Activated CD8-positive, alpha-beta memory T cell treated with anti-CD3 and anti-CD28 coated beads, Interleukin-2, amount 10 ng/mL, durations not matched to agents 7 days and 5 days (primary cell): ENCODE data around the gene PODXL2. TPM values are rescaled to one million over a fixed set of nuclear protein-coding genes. Genes with fewer than 3 reads are reported as not detected.
"Not testable (repeated sequence)": the region's sequence is repeated elsewhere in the genome, so short reads cannot be mapped to it uniquely, and the experiment has no call there.

Experiments used
- ATAC-seq: fragments of 150-1000 bp; cut with Tn5 transposase; one replicate; pipeline ENCODE4 v1.10.0; 2021; ENCODE audit warnings: moderate library complexity
- CTCF ChIA-PET: fragments of 350-600 bp; sonication (Branson Sonifier 250); formaldehyde crosslinking; loops from one replicate; lab custom pipeline; 2021; ENCODE audit warnings: antibody characterized with exemption; lab: Charles Lee
- DNase-seq: peaks from one replicate; pipeline ENCODE4 v3.0.0-alpha.2; 2020
- H3K27ac Mint-ChIP-seq: one replicate; pipeline ENCODE4 v1.8.0; 2021; ENCODE audit warnings: mild to moderate bottlenecking, mixed read lengths
- H3K27me3 Mint-ChIP-seq: one replicate; pipeline ENCODE4 v1.8.0; 2021; ENCODE audit warnings: mixed read lengths
- H3K36me3 Mint-ChIP-seq: one replicate; pipeline ENCODE4 v1.8.0; 2021; ENCODE audit warnings: mild to moderate bottlenecking, mixed read lengths
- H3K4me1 Mint-ChIP-seq: one replicate; pipeline ENCODE4 v1.8.0; 2021; ENCODE audit warnings: mixed read lengths
- H3K4me3 Mint-ChIP-seq: one replicate; pipeline ENCODE4 v1.8.0; 2021; ENCODE audit warnings: mild to moderate bottlenecking, moderate library complexity, mixed read lengths
- H3K9me3 Mint-ChIP-seq: one replicate; pipeline ENCODE4 v1.8.0; 2022; ENCODE audit warnings: low read depth, mixed read lengths
- total RNA-seq, 2 experiments: library from RNA; stranded (reverse); gene quantifications; one replicate each; pipeline ENCODE4 v1.2.3, GENCODE V29; 2021

Gene PODXL2
- total RNA-seq, 2 experiments from 2014 or later: 1.4 to 2.2 TPM

DNA sequence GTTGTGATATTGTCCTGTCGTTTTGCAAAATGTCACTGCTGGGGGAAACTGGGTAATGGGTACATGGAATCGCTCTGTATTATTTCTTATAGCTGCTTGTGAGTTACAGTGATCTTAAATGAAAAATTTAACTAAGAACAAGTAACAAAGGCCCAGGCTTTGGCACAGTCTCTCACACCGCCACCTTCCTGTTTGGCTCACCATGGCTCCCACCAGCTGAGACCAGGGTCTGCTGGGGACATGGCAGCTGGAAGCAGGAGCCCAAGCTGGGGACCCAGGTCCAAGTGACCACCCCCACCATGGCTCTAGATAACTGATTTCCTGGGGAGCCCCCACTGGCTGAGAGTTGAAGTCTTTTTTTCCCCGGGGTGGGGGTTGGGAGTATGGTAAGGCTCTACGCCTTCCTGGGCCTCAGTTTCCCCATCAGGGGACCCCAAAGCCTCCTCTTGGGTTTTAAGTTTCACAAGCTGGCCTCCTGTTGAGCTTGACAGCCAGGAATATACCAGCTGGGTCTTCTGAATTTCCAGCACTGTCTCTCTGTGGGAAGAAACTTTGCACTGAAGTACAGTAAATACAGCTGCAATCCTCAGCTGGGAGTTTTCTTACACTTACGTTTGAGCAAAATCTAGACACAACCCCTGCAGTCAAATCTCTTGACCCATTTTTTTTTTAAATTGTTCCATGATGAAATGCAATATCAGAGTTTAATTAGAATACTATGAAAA is 69.9 kb downstream of the PODXL2 start:
- H3K27me3 Mint-ChIP-seq: no peaks in the 10 kb centered on the region
- no peak for ATAC-seq
- no peak overlapping the region for H3K27ac Mint-ChIP-seq
- peaks cover 8% of the 10 kb centered on the region for H3K4me1 Mint-ChIP-seq
- no peak for DNase-seq
- CTCF ChIA-PET: interaction anchor here (1.4 kb wide), 1 partner anchor 124 kb away, joined by 4 read pairs; no protein-coding TSS in a partner anchor
- no peak overlapping the region for H3K4me3 Mint-ChIP-seq
- H3K9me3 Mint-ChIP-seq: no peaks in the 10 kb centered on the region
- no peaks in the 10 kb centered on the region for H3K36me3 Mint-ChIP-seq

DNA sequence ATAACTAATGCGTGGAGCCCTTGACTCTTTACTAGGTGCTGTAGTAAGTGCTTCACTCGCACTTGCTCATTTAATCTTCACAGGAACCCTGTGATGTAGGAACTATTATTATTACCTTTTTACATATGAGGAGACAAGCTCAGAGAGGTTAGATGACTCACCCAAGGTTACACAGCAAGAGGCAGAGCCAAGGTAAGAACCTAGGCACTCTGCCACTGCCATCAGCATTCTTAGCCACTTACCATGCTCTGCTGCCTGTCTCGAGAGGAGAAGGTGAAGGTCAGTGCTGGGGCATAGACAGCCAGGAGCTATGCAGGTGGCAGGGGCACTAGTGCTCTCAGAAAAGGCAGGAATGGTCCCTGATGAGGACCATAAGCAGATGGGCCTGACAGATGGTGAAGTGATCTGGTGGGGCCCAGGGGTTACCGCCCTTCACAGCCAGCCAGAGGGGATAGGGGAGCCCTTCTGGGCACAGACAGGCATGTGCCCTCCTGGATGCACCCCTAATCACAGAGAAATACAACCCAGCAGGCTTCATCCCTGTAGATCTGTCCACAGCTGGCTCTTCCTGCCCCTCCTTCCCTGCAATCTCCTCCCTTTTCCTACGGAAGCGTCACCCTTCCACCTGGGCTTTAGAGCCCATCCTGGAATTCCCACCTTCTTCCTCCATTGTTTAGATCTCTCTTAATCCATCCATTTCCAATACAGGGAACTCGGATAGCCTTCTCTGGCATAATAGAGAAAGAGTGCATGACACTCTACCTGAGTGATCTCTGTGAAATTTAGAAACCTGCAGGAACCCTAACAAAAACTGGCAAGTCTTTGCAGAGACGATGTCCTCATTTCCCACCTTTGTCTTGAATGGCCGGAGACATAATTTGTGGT is 70.7 kb downstream of the PODXL2 start:
- CTCF ChIA-PET: interaction anchor here (1.4 kb wide), 1 partner anchor 125 kb away, joined by 4 read pairs; no protein-coding TSS in a partner anchor
- Mint-ChIP-seq H3K36me3 (no peaks in the 10 kb centered on the region), H3K27ac (no peak overlapping the region), H3K4me1 (peaks cover 12% of the 10 kb centered on the region), H3K9me3 (no peaks in the 10 kb centered on the region), H3K27me3 (peaks cover 3% of the 10 kb centered on the region), H3K4me3 (no peak overlapping the region)
- ATAC-seq (no peak), DNase-seq (no peak)

DNA sequence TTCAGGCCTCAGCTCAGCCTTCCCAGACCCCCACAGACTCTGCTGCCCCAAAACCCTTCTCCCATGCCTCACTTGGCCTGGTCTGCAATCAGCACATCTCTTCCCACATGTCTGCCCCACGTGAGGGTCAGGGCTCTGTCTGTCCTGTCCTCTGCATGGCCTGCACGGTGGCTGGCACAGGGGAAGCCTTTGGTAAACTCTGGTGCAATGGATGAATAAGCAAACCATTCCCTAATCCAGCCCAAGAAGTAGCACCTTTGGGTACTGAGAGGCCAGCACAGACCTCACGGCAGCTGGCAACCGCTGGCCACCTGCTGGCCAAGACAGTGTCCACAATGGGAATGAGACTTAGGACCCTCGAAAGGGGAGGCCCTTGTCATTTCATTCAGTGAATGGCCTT is 71.4 kb downstream of the PODXL2 start:
- ATAC-seq (no peak), DNase-seq (no peak)
- no peak overlapping the region for H3K4me3 Mint-ChIP-seq
- no peaks in the 10 kb centered on the region for H3K36me3 Mint-ChIP-seq
- H3K9me3 Mint-ChIP-seq: no peaks in the 10 kb centered on the region
- H3K27me3 Mint-ChIP-seq: peaks cover 3% of the 10 kb centered on the region
- H3K4me1 Mint-ChIP-seq: peaks cover 12% of the 10 kb centered on the region
- CTCF ChIA-PET: no interaction called here
- no peak overlapping the region for H3K27ac Mint-ChIP-seq

DNA sequence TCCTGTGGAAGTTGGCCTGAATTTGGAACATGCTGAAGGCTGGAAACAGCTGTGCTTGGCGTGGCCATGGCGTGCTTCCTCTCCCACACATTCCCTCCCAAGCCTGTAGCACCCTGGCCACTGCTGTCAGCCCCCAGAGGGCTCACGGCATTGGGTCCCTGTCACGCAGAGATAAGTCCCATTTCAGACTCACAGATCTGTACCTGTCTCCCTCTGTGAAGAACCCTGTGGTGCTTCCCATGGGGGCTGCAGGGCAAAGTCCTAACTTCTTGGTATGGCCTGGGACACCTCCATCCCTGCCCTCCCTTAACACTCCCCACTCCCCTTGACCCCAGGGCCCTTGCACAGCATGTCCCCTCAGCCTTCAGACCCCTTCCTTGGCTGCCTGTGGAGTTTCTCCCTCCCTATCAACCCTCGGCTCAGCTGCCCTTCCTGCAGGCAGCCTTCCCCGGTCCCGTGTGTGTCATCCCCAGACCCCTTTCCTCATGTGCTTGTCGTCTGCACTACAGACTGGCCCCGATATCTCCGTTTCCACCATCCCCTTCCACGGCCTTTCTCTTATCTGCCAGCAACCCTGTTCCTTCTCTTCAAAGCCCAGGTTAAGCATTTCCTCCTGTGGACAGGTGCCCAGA is 72.4 kb downstream of the PODXL2 start:
- CTCF ChIA-PET: no interaction called here
- DNase-seq: no peak
- Mint-ChIP-seq H3K27ac (no peak overlapping the region), H3K27me3 (peaks cover 3% of the 10 kb centered on the region), H3K36me3 (no peaks in the 10 kb centered on the region), H3K4me3 (no peak overlapping the region), H3K9me3 (no peaks in the 10 kb centered on the region), H3K4me1 (peaks cover 12% of the 10 kb centered on the region)
- no peak for ATAC-seq

DNA sequence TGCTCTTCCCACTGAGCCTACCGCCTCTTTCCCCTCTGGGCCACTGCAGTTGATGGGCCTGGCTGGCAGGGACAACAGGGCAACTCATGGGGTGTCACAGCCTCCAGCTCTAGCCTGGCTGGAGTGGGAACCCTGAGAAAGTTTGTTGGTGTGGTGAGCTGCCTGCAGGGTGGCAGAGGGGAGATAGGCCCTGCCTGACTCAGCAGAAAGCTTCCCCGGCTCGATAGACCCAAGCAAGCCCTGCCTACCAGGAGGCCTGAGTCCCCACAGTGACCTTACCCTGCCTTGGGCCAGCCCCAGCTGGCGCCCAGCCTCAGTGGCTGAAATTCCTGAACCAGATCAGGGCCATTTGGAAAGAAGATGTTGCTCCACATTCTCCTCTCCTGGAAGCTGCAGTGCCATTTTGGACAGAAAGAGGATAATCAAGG is 73.2 kb downstream of the PODXL2 start:
- H3K27ac Mint-ChIP-seq: no peak overlapping the region
- no peak overlapping the region for H3K4me3 Mint-ChIP-seq
- peaks cover 3% of the 10 kb centered on the region for H3K27me3 Mint-ChIP-seq
- no peaks in the 10 kb centered on the region for H3K9me3 Mint-ChIP-seq
- peaks cover 8% of the 10 kb centered on the region for H3K4me1 Mint-ChIP-seq
- DNase-seq: no peak
- no peaks in the 10 kb centered on the region for H3K36me3 Mint-ChIP-seq
- no peak for ATAC-seq
- CTCF ChIA-PET: no interaction called here

DNA sequence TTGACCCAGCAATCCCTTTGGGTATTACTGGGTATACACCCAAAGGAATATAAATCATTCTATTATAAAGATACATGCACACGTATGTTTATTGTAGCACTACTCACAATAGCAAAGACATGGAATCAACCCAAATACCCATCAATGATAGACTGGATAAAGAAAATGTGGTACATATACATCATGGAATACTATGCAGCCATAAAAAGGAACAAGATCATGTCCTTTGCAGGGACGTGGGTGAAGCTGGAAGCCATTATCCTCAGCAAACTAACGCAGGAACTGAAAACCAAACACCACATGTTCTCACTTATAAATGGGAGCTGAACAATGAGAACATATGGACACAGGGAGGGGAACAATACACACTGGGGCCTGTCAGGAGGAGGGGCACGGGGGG is 75.9 kb downstream of the PODXL2 start:
- H3K9me3 Mint-ChIP-seq, H3K4me1 Mint-ChIP-seq, H3K27ac Mint-ChIP-seq, H3K4me3 Mint-ChIP-seq, ATAC-seq, H3K36me3 Mint-ChIP-seq, DNase-seq, CTCF ChIA-PET, H3K27me3 Mint-ChIP-seq: not testable (repeated sequence)

DNA sequence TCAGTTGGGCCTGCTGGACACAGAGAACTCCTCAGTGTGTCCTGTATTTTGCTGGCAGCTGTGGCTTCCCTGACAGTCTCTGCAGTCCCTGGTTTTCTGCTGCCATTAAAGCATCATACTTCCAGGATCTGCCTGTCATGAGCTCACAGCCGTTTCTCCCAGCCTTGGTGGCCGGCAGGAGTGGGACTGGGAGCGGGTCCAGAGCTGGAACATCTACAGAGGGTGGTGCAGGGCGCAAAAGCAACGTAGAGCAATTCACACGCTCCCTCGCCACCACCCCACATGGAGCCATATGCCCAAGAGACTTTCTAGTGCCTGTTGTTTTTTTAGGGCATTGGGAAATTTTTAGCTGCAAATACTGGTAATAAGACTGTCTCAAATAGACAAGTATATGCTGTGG is 77.3 kb downstream of the PODXL2 start:
- H3K9me3 Mint-ChIP-seq: no peaks in the 10 kb centered on the region
- H3K27ac Mint-ChIP-seq: no peak overlapping the region
- no peak for ATAC-seq
- DNase-seq: no peak
- no peak overlapping the region for H3K4me3 Mint-ChIP-seq
- H3K4me1 Mint-ChIP-seq: peaks cover 4% of the 10 kb centered on the region
- H3K27me3 Mint-ChIP-seq: peaks cover 5% of the 10 kb centered on the region
- CTCF ChIA-PET: interaction anchor here (1.0 to 1.6 kb wide), 2 partner anchors 9 to 11 kb away, joined by 3 to 5 read pairs; no protein-coding TSS in a partner anchor
- no peaks in the 10 kb centered on the region for H3K36me3 Mint-ChIP-seq

DNA sequence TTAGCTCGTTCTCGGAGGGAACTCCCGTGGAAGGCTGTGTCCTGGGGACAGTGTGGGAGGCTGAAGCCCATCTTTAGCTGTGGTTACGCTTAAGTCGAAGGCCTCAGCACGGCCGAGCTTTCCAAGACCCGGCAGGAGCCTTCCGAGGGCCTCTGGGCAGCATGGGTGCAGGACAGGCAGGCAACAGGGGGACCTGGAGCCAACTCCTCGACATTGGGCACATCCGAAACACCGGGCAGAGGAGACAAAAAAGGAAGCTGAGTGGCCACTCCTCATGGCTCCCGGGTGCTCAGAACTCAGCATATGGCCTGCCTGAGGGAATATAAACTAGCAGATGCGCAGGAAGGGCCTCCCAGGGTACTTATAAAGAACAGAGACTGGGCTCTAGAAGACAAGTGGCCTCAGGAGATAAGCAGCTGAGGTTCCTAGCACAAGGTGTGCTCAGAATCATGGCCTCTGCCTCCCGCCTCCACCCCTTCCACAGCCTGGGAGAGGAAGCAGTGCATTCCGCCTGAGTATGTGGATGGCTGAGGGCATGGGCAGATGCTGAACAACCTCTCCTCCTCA is 77.9 kb downstream of the PODXL2 start:
- H3K4me1 Mint-ChIP-seq: peaks cover 4% of the 10 kb centered on the region
- CTCF ChIA-PET: interaction anchor here (1.0 to 1.6 kb wide), 2 partner anchors 9 to 11 kb away, joined by 3 to 5 read pairs; no protein-coding TSS in a partner anchor
- DNase-seq (no peak), ATAC-seq (no peak)
- no peak overlapping the region for H3K27ac Mint-ChIP-seq
- H3K27me3 Mint-ChIP-seq: peaks cover 5% of the 10 kb centered on the region
- H3K4me3 Mint-ChIP-seq: no peak overlapping the region
- H3K9me3 Mint-ChIP-seq: no peaks in the 10 kb centered on the region
- no peaks in the 10 kb centered on the region for H3K36me3 Mint-ChIP-seq

DNA sequence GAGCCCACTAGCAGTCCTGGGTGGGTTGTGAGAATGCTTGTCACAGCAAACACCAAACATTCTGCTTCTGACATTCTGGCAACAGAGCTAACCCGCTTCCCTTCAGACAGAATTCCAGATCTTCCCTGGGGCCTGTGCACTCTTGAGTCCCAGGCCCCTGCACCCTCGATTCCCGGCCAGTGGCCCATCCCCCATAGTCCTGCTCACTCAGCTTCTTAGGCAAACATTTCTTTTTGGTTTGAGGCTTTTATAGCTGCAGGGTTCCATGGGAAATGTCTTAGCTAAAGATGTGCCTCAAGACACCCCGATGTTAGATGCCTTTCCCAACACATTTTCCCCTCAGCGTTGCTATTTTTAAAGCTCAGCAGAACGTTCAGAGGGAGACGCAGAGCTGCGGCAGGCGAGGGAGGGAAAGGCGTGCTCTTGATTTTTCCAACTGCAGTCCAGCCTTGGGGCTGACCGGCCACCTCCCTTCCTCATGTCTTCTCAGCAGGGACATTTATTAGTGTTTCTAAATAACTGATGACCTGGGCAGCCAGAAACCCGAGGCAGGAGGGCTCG is 78.9 kb downstream of the PODXL2 start:
- DNase-seq (no peak), ATAC-seq (no peak)
- Mint-ChIP-seq H3K27me3 (peaks cover 5% of the 10 kb centered on the region), H3K4me1 (peaks cover 4% of the 10 kb centered on the region), H3K4me3 (no peak overlapping the region), H3K27ac (no peak overlapping the region), H3K36me3 (no peaks in the 10 kb centered on the region), H3K9me3 (no peaks in the 10 kb centered on the region)
- CTCF ChIA-PET: no interaction called here

DNA sequence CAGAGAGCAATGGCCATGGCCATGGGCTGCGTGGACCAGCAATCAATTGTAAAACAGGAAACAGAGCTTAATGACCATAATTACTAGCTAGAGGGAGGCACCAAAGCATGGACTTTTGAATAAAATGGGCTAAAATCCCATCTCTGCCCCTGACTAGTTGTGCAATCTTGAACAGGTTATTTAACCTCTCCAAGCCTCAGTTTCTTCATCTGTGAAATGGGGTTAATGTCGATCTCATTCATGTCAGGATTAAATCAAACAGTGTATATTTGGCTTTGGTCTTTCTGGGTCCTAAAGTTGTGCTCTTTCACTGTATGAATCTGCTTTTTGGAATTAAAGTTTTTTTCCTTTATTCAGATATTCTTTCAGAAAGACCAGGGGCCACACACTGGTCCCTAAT is 79.9 kb downstream of the PODXL2 start:
- Mint-ChIP-seq H3K4me1 (peaks cover 4% of the 10 kb centered on the region), H3K27ac (no peak overlapping the region), H3K9me3 (no peaks in the 10 kb centered on the region), H3K27me3 (peaks cover 5% of the 10 kb centered on the region), H3K4me3 (no peak overlapping the region), H3K36me3 (no peaks in the 10 kb centered on the region)
- ATAC-seq: no peak
- DNase-seq: no peak
- CTCF ChIA-PET: no interaction called here

DNA sequence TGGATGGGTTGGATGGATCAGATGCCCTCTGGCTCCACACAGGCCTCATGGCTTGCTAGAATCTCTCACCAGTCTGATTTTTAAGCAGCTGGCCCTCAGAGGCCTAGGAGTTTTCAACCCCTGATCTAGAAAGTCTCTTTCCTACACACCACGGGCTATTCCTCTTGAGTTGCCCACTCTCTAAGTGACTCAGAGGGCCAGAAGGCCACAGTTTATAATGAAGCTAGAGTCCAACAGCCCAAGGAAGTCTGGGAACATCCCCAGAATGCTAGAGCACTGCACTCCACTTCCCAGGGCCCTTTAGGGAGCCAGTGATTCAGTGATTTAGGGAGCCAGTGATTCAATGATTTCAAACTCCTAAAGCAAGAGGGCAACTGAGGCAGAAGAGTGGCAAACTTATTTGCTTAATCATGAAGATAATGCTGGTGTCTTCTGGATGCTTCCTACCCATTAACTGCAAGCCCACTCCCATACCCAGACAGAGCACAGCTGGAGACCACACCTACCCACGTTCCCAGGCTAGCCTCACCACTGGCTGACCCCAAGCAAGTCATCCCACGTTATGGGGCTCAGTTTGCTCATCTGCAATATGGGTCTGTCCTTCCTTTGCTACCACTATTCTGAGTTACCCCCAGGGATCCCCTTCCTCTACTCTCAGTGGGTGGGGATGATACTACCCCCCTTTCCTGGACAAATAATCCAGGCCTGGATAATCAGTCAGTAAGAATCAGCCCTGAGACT is 80.5 kb downstream of the PODXL2 start:
- H3K36me3 Mint-ChIP-seq: no peaks in the 10 kb centered on the region
- CTCF ChIA-PET: no interaction called here
- no peak for ATAC-seq

DNA sequence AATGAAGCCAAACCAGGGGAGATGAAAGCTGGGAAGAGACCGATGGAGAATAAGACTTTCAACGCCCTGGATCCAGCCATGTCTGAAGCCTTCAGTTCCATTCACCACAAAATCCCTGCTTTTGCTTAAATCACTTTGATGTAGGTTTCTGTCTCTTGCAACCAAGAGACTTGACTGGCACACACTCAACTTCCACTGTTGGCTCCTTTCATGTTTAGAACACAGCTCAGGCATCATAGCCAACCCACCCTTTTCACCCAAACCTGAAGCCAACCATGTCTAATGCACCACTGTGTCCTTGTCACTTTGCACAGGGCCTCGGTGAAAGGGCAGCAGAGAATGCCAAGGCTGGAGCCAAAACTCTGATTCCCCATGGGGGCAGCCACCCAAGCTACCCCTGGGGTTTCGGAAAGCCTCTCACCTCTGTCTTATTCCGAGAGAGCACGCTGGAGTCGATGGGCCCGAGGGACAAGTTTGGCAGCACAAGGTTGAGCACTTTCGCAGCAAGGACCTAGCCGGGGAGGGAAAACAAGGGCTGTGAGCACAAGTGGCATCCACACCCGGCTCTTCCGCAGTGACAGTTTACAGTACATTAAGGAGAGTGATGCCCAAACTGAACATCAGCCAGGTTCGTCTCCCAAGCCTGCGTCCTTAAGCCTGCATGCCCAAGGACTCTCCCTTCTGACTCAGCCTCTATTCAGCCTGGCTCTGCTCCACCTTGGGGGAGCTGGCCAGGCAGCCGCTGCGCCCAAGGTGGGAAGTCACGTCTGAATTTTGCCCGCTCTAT is 81.4 kb downstream of the PODXL2 start:
- Mint-ChIP-seq H3K27me3 (peaks cover 2% of the 10 kb centered on the region), H3K27ac (no peak overlapping the region), H3K36me3 (no peaks in the 10 kb centered on the region), H3K4me1 (no peaks in the 10 kb centered on the region), H3K4me3 (no peak overlapping the region), H3K9me3 (no peaks in the 10 kb centered on the region)
- DNase-seq (no peak), ATAC-seq (no peak)
- CTCF ChIA-PET: no interaction called here

More for the DNA sequence above, 80.5 kb downstream of the PODXL2 start:
- no peak for DNase-seq
- Mint-ChIP-seq H3K27ac (no peak overlapping the region), H3K4me1 (peaks cover 2% of the 10 kb centered on the region), H3K27me3 (peaks cover 3% of the 10 kb centered on the region), H3K9me3 (no peaks in the 10 kb centered on the region), H3K4me3 (no peak overlapping the region)
